SU-DHL-6 (cell line): ENCODE results near the gene ZNF334.

Source experiments
- H2AFZ ChIP-seq: fragments of 200-600 bp; sonication (generic); 2 replicates; pipeline ENCODE4 v1.6.1; 2014; ENCODE audit warnings: low read depth, mild to moderate bottlenecking, moderate library complexity, mixed read lengths, antibody characterized with exemption, low read length; ENCODE audit not compliant: severe bottlenecking
- H3F3A ChIP-seq: fragments of 200-600 bp; shearing (Covaris generic); 2 replicates; pipeline ENCODE4 v1.6.0; 2016; ENCODE audit warnings: antibody characterized with exemption, mild to moderate bottlenecking; ENCODE audit not compliant: insufficient read depth
- H3K27ac ChIP-seq: fragments of 200-600 bp; sonication (generic); 2 replicates; pipeline ENCODE4 v1.5.1; 2016; ENCODE audit warnings: low read depth, mild to moderate bottlenecking, low read length, moderate library complexity, mixed read lengths
- H3K27me3 ChIP-seq: fragments of 200-600 bp; sonication (generic), shearing (Covaris generic); 2 replicates; pipeline ENCODE4 v1.6.0; 2014; ENCODE audit warnings: mild to moderate bottlenecking, low read length
- H3K36me3 ChIP-seq: fragments of 200-600 bp; sonication (generic); 2 replicates; pipeline ENCODE4 v1.6.1; 2014; ENCODE audit warnings: mild to moderate bottlenecking, low read length, mixed read lengths
- H3K4me2 ChIP-seq: fragments of 300-600, 200-600 bp; shearing (Covaris generic), sonication (generic); 2 replicates; pipeline ENCODE4 v1.6.0; 2014; ENCODE audit warnings: low read length, low read depth, mild to moderate bottlenecking; ENCODE audit not compliant: poor library complexity, severe bottlenecking
- H3K4me3 ChIP-seq: fragments of 200-600 bp; sonication (generic); 2 replicates; pipeline ENCODE4 v1.5.1; 2014; ENCODE audit warnings: antibody characterized with exemption, low read length, mild to moderate bottlenecking, mixed read lengths; ENCODE audit not compliant: insufficient read depth, poor library complexity, severe bottlenecking
- H3K79me2 ChIP-seq: fragments of 200-600 bp; sonication (generic); 2 replicates; pipeline ENCODE4 v1.6.1; 2014; ENCODE audit warnings: mild to moderate bottlenecking, low read length, moderate library complexity; ENCODE audit not compliant: insufficient read depth
- H3K9ac ChIP-seq: fragments of 200-600 bp; sonication (generic); 2 replicates; pipeline ENCODE4 v1.7.0; 2014; ENCODE audit warnings: mild to moderate bottlenecking, low read length
- H3K9me2 ChIP-seq: fragments of 200-600 bp; sonication (generic); replicated peaks from 2 replicates; pipeline ENCODE4 v1.6.1; 2014; ENCODE audit warnings: low read length; ENCODE audit not compliant: insufficient read depth
- H3K9me3 ChIP-seq: fragments of 200-600 bp; sonication (generic); 2 replicates; pipeline ENCODE4 v1.6.1; 2014; ENCODE audit warnings: low read length, mixed read lengths; ENCODE audit not compliant: insufficient read depth
- H4K20me1 ChIP-seq: fragments of 200-600 bp; sonication (generic); 2 replicates; pipeline ENCODE4 v1.6.1; 2014; ENCODE audit warnings: low read depth, mild to moderate bottlenecking, antibody characterized with exemption, low read length, moderate library complexity, mixed read lengths
- EZH2phosphoT487 ChIP-seq: fragments of 200-600 bp; sonication (generic), shearing (Covaris generic); conservative IDR thresholded peaks from 2 replicates; pipeline ENCODE4 v1.6.1; 2018; ENCODE audit warnings: mild to moderate bottlenecking, antibody characterized with exemption, low read length, moderate library complexity, mixed read lengths
- TF ChIP-seq, protein P1 (sequence below): fragments of 200-600 bp; sonication (generic); IDR thresholded peaks from one replicate; pipeline ENCODE4 v1.5.1; 2017; ENCODE audit warnings: antibody characterized with exemption, mild to moderate bottlenecking, low read length, moderate library complexity; ENCODE audit not compliant: insufficient read depth, poor library complexity, severe bottlenecking

ZNF334 gene

DNA sequence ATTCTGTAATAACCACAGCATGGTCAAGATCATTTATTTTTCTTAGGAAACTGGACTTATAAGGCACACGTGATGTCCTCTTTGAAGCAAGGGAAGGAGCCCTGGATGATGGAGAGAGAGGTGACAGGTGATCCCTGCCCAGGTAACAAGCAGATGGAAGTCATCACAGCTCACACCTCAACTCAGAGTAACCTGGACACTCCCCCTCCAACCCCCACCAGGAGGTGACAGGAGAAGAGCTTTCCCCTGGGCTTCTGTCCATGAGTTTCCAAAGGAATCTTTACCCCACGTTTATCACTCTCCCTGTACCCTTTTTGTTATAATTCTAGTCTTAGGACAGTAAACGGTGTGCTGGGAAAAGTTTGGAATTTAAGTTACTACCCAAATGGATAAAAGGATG, 28.4 kb downstream of the ZNF334 start:
- no peak overlapping the region for H3K9ac ChIP-seq
- no peak overlapping the region for H3K4me3 ChIP-seq
- TF ChIP-seq, protein P1, sequence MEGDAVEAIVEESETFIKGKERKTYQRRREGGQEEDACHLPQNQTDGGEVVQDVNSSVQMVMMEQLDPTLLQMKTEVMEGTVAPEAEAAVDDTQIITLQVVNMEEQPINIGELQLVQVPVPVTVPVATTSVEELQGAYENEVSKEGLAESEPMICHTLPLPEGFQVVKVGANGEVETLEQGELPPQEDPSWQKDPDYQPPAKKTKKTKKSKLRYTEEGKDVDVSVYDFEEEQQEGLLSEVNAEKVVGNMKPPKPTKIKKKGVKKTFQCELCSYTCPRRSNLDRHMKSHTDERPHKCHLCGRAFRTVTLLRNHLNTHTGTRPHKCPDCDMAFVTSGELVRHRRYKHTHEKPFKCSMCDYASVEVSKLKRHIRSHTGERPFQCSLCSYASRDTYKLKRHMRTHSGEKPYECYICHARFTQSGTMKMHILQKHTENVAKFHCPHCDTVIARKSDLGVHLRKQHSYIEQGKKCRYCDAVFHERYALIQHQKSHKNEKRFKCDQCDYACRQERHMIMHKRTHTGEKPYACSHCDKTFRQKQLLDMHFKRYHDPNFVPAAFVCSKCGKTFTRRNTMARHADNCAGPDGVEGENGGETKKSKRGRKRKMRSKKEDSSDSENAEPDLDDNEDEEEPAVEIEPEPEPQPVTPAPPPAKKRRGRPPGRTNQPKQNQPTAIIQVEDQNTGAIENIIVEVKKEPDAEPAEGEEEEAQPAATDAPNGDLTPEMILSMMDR: no peak
- no peak for TF ChIP-seq EZH2phosphoT487

DNA sequence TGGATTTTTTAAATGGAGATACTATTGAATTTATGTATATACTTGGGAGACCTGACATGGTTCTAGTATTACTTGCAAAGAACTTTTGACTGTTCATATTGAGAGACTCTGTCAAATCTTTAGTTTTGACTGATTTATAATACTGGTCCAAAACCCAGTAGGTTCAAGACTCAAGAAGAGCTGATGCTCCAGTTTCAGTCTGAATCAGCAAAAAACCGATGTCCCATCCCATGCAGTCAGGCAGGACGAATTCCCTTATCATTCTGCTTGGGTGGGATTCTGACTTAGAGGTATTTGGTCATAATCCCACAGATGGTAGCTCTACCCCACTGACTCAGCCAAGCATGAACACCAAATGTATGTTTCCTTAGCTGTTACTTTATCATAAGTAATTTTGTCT, 29.5 kb downstream of the ZNF334 start:
- Histone ChIP-seq H3K36me3 (no peaks in the 10 kb centered on the region), H3K4me2 (no peak overlapping the region), H3K4me3 (no peak overlapping the region), H3K27ac (no peak overlapping the region), H3K9me3 (no peaks in the 10 kb centered on the region), H2AFZ (no peak overlapping the region), H3K79me2 (no peaks in the 10 kb centered on the region), H3K9me2 (no peaks in the 10 kb centered on the region), H3K27me3 (no peaks in the 10 kb centered on the region), H3K9ac (no peak overlapping the region), H4K20me1 (no peaks in the 10 kb centered on the region), H3F3A (no peaks in the 10 kb centered on the region)
- TF ChIP-seq EZH2phosphoT487: no peak
- TF ChIP-seq, protein P1: no peak

More for the DNA sequence above, 28.4 kb downstream of the ZNF334 start:
- Histone ChIP-seq H3K9me2 (no peaks in the 10 kb centered on the region), H2AFZ (no peak overlapping the region), H3K79me2 (no peaks in the 10 kb centered on the region), H3F3A (no peaks in the 10 kb centered on the region), H4K20me1 (no peaks in the 10 kb centered on the region), H3K4me2 (no peak overlapping the region), H3K27me3 (no peaks in the 10 kb centered on the region), H3K36me3 (no peaks in the 10 kb centered on the region), H3K27ac (no peak overlapping the region), H3K9me3 (no peaks in the 10 kb centered on the region)

DNA sequence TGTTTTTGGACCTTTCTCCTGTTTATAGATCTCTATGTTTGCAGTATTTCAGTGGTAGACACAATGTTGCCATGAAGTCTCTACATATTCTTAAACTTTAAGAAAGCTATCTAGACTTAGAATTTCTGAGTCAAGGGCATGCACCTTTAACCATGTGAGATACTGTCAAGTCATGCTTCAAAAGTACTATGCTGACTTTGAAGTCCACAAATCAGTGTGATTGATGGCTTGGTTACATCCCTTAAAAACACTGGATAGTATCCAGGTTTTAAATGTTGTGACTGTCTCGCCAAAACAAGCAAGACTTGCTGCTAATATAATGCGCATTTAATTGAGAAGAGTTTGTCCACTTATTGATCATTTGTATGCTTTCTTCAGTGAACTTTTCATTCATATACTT, 30.5 kb downstream of the ZNF334 start:
- no peaks in the 10 kb centered on the region for H3K27me3 ChIP-seq
- TF ChIP-seq EZH2phosphoT487: no peak
- TF ChIP-seq, protein P1: no peak

DNA sequence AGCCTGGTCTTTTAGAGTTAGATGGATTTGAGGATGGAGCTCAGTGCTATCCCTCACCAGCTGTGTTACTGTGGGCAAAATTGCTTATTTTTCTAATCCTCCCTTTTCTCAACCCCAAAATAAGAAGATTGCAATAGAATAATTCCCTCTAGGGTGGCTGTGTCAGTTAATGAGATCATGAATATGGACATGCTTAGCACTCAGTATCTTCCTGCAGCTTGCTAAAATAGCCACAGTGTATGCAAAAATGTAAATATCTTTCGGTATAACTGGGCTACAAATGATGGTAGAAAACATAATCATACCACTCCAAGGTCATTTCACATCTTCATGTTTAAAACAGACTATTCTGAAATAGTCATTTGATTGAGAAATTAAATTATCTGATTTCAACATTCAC, 35.7 kb downstream of the ZNF334 start:
- Histone ChIP-seq H3K36me3 (no peaks in the 10 kb centered on the region), H3K9me2 (no peaks in the 10 kb centered on the region), H3K27ac (no peak overlapping the region), H4K20me1 (no peaks in the 10 kb centered on the region), H3K9ac (no peak overlapping the region), H3F3A (no peaks in the 10 kb centered on the region), H3K9me3 (no peaks in the 10 kb centered on the region), H3K79me2 (no peaks in the 10 kb centered on the region), H3K4me2 (no peak overlapping the region), H3K4me3 (no peak overlapping the region), H3K27me3 (no peaks in the 10 kb centered on the region), H2AFZ (no peak overlapping the region)
- no peak for TF ChIP-seq EZH2phosphoT487
- TF ChIP-seq, protein P1: no peak

More for the DNA sequence above, 30.5 kb downstream of the ZNF334 start:
- H2AFZ ChIP-seq: no peak overlapping the region
- no peaks in the 10 kb centered on the region for H3K36me3 ChIP-seq
- H3K27ac ChIP-seq: no peak overlapping the region
- no peak overlapping the region for H3K4me3 ChIP-seq
- H3K9me2 ChIP-seq: no peaks in the 10 kb centered on the region
- no peaks in the 10 kb centered on the region for H3F3A ChIP-seq
- H4K20me1 ChIP-seq: no peaks in the 10 kb centered on the region
- H3K4me2 ChIP-seq: no peak overlapping the region
- no peaks in the 10 kb centered on the region for H3K79me2 ChIP-seq
- H3K9me3 ChIP-seq: no peaks in the 10 kb centered on the region
- no peak overlapping the region for H3K9ac ChIP-seq
